HG03571 (cell line): ENCODE results near the gene OR1Q1.
"Not testable (repeated sequence)": the region's sequence is repeated elsewhere in the genome, so short reads cannot be mapped to it uniquely, and the experiment has no call there.

ENCODE experiments used
- ATAC-seq: cut with Tn5 transposase; IDR thresholded peaks from one replicate; pipeline ENCODE4 v1.9.1; 2021; ENCODE audit not compliant: unreplicated experiment

The OR1Q1 gene, protein sequence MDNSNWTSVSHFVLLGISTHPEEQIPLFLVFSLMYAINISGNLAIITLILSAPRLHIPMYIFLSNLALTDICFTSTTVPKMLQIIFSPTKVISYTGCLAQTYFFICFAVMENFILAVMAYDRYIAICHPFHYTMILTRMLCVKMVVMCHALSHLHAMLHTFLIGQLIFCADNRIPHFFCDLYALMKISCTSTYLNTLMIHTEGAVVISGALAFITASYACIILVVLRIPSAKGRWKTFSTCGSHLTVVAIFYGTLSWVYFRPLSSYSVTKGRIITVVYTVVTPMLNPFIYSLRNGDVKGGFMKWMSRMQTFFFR

DNA sequence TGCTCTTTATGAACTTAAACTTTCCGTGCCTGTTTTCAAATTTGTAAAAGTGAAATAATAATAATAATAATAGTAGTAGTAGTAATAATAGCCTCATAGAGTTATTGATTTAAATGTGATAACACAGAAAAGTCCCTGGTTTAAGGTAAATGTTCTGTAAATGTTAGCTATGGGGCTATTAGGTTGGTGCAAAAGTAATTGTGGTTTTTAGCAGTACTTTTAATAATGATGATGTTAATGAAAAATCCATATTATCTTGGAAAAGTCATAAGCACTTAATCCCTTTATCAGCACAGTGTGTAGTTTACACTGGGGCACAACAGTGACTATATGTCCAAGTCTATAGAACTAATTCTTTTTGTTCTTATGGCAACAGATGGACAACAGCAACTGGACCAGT, at the start of gene OR1Q1:
Gene OR1Q1 (plus strand): TSS at position 377 of the 400 bp plus-strand sequence. CDS start 0 bp downstream, at position 377.
- ATAC-seq: no peak

DNA sequence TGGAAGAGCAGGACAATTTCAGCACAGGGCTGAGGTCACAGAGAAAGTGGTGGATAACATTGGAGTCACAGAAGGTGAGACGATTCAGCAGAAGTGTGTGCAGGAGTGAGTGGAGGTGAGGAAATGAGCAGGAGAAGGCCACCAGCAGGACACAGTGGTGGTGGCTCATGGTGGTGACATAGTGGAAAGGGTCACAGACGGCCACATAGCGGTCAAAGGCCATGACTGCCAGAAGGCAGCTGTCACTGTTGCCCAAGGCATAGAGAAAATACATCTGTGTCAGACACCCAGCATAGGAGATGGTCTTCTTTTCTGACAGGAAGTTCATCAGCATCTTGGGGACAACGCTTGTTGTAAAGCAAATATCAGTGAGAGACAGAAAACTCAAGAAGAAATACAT, 46.6 kb upstream of the OR1Q1 start:
- no peak for ATAC-seq

DNA sequence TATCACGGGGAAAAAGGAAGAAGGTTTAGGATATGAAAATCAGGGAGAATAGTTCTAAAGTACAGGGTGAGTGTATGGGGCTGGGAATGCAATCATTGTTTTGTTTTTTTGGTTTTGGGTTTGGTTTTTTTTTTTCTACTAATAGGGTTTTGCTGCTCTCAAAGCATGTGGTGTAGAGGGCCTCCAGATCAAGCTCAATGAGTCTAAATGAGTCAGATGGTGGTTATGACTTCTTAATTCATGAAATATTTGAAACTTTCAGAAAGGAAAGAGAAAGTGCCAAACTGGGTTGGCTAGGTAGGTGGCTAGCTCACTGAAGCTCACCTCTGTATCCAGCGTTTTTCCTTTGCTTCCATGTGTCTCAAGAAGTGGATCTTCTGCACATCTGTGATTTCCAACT, 42.1 kb upstream of the OR1Q1 start:
- ATAC-seq: no peak

DNA sequence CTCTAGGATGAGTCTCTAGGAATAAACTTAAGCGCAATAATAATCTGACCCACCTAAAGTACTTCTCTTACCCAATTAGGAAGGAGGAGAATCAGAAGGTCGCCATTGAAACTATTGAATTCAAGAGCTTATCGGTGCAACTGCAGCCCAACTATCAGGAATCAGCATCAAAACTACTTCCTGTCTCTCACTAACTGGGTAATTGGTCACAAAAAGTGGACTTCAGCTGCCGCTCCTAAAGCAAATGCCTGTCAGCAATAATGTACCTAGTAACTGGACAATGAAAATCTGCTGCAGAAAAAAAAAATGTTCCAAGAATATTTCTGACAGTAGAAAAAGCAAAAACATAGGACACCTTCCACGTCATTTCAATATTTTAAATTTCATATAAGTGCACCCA, 34.7 kb upstream of the OR1Q1 start:
- ATAC-seq: no peak

DNA sequence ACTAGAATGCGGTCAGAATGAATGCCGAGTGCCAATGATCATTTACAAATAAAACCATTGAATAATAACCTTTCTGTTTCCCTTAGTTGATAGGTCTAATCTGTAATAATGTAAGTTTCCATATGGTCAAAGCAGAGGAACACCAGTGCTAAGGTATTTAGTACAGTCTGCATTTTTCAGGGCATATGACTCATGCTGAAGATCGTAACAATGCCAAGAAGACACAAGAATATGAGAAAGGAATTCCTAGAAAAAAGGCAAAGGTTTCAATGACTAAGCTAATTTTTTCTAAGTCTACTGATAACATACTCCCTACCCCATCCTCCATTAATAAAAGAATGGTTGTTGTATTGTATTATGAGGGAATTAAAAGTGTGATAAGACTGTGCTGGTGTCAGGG, 34.2 kb upstream of the OR1Q1 start:
- ATAC-seq: no peak

DNA sequence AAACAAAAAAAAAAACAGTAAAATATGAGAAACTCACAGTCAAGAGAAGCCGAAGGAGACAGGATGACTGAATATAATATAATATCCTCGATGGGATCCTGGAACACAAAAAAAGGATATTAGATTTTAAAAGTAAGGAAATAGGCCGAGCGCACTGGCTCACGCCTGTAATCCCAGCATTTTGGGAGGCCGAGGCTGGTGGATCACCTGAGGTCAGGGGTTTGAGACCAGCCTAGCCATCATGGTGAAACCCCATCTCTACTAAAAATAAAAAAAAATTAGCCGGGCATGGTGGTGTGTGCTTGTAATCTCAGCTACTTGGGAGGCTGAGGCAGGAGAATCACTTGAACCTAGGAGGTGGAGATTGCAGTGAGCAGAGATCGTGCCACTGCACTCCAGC, 31.3 kb upstream of the OR1Q1 start, which contains the start of gene OR1L8:
Gene OR1L8 (minus strand): TSS at position 101 of the 400 bp plus-strand sequence. CDS start 14,907 bp downstream, outside the sequence.
- not testable (repeated sequence) for ATAC-seq

DNA sequence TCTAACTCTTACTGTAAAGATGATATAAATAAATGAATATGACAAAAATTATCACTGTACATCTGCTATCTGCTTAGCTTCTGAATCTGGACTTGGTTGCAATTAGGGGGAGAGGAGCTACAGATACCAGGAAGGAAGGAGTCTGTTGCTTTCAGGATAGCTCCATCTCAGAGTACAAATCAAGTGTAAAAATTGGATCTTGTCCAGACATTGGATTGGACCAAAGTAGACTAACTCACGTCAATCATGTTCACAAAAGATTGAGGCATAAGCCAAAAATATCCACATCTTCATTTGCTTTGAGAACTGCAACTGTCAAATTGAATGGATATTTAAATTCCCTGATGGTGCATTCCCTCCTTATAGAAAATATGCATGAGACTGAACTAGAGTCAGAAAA, 8.8 kb upstream of the OR1Q1 start:
- ATAC-seq: no peak

DNA sequence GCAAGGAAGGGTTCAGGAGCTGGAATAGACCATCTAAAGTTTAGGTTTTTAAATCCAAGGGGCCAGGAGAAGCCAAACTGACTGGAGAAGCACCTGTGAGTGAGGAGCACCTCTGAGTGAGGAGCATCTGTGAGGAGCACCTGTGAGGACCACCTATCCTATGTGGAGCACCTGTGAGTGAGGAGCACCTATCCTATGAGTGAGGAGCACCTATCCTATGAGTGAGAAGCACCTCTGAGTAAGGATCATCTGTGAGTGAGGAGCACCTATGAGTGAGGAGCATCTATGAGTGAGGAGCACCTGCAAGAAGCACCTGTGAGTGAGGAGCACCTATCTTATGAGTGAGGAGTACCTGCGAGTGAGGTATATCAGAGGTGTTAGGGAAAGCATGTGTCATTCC, 8.0 kb upstream of the OR1Q1 start:
- ATAC-seq: no peak

DNA sequence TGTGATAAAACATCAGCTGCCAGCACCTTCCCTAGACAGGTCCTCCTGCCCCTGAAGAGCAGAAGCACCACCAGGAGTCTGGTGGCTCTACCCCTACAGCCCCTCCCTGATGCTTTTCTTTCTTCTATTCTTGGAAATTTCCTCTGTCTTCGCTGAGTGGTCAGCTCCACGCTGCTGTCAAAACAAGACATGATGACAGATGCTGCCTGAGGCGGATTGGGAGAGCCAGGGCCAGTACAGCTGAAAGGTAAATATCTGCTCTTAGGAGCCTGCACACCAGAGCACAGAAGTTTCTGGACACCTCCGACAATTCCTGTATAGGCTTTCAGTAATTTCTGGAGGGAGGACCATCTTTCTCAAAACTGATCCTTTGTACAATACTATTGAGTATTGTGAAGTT, 4.7 kb upstream of the OR1Q1 start:
- ATAC-seq: no peak

DNA sequence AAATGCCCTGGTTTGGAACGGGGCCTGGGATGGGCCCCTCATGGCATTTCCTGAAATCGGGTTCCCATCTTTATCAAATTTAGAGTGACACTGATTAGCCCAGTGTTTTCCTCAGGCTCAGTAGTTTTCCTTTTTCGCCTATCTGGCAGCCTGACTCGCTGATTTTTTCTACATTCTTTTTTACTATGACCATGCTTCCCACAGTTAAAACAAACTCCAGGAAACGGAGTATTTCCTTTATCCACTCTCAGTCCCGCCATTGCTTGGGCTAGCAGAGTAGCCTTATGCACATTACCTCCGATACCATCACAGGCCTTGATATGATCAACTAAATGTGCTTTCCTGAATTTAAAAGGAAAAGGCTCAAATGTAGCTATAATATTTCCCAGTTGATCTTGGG, 5.5 kb downstream of the OR1Q1 start:
- no peak for ATAC-seq

DNA sequence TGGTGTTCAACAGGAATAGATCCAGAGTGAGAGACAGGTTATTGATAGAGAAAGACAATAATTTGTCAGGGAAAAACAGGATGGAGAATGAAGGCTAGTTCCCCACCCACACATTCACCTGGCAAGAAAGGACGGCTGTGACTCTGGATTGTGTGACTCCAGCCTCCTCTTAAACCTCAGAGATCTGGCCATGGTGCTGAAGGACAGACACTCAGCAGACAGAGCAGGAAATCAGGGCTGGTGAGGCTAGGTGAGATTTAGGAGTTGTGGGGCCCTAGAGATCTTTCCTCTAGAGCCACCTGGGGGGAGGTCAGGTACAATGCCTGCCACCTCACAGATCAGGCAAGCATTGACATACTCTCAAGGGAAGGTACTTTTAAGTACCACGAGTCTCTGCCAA, 27.7 kb downstream of the OR1Q1 start:
- ATAC-seq: no peak

DNA sequence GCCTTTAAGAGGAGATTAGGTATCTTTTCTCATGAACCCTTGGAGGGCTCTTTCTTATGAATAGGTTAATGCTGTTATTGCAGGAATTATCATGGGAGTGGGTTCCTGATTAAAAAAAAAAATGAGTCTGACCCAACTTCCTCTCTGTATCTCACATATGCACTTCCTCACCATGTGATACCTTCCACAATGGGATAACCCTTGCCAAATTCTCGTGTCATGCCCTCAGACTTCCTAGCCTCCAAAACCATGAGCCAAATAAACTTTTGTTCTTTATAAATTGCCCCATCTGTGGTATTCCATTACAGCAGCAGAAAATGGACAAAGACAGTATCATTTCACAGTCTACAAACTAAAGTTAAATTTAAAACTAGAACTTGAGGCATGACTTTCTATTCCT, 41.8 kb downstream of the OR1Q1 start:
- ATAC-seq: no peak

DNA sequence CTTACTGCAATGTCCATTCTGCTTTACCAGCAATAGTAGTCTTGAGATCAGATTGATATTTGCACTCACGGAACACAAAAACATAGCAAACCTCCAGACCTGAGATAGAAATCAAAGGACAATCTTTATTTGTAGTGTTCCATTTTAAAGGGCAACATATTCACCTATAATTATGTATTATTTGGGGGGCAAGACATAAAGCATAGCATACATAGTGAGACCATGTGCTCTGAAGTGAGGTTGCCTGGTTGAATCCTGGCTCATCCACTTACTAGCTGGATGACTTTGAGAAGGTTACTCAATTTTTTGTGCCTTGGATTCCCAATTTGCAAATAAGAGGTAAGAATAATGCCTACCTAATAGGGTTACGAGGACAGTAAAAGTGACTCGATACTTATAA, 43.0 kb downstream of the OR1Q1 start, which contains the start of gene OR1B1:
Gene OR1B1 (minus strand): TSS at position 101 of the 400 bp plus-strand sequence.
- ATAC-seq: no peak

DNA sequence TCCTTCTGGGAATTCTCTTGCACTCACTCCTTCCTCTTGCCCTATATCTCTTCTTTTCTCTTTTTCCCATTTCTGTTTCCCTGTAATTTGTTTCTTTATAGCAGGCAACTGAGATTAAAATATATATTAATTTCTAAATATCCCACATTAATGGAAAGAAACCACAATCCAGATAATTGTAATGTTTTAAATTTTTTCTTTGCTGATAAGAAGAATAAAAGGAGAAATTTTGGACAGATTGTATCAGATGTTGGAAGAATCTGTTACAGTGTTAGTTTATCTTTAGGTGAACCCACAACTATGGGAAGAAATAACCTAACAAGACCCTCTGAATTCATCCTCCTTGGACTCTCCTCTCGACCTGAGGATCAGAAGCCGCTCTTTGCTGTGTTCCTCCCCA, 46.9 kb downstream of the OR1Q1 start, which contains the start of gene OR1L1:
Gene OR1L1 (plus strand): TSS at position 301 of the 400 bp plus-strand sequence. CDS start 0 bp downstream, at position 301.
- ATAC-seq: no peak
